HG03159 (cell line): ENCODE data around the gene MYH11.

ENCODE experiments used
- ATAC-seq: cut with Tn5 transposase; IDR thresholded peaks from one replicate; pipeline ENCODE4 v1.9.1; 2021; ENCODE audit warnings: mild to moderate bottlenecking, moderate library complexity; ENCODE audit not compliant: unreplicated experiment

The MYH11 gene

DNA sequence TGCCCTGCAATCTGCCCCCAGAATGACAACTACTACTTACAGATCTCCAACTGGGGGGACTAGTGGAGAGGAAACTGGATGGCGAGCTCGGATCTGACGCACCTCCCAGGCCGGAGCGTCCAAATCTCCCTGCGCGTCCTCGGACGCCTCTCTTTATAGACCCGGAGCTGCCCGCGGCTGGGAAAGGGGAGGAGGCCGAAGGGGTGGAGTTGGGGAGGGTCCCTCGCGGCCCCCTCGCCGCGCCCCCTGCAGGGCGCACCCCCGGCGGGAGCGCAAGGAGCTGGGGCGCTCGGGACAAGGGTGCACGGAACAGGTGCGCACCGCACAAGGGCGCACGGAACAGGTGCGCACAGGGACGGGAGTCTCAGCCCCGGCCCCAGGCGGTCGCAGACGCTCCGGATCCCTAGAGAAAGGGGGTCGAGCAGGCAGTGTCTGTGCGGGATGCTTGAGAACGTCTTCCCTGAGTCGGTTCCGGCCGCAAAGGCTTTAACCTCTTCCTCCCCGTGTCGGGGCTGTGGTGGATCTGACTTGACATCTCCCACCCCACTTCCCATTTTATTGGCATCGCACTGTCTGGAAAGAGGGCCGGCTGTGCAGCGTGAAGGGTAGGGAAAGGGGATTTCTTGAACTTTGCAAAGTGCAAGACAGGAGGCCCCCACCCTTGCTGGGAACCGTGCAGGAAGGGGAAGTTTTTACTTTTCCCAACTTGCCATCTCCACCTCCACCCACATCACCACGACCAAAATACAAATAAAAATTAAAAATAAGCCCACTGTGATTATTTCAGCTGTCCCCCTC is at the start of gene MYH11:
TSS of gene MYH11 (minus strand) at position 128 of the 798 bp plus-strand sequence. CDS start 18,776 bp downstream, outside the sequence.
- ATAC-seq, result no peak

- ATAC-seq, result no peak
Observed at GRCh38 chr16:15906439-15906838, 49.6 kb upstream of the MYH11 start.

GRCh38 chr16:15903960-15904359 is 47.1 kb upstream of the MYH11 start:
- no peak for ATAC-seq

- no peak for ATAC-seq
Observed at GRCh38 chr16:15900901-15901500, 44.2 kb upstream of the MYH11 start.

DNA sequence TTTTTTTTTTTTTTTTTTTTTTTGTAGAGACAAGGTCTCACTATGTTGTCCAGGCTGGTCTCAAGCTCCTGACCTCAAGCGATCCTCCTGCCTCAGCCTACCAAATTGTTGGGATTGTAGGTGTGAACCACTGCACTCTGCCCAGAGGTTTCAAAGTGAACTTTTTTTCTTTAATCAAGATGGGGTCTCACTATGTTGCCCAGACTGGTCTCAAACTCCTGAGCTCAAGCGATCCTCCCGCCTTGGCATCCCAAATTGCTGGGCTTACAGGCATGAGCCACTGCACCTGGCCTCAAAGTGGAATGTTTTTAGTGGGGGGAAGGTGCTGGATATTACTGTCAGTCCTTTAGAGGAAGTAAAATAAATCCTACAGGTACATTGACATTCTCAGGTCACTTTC is 43.5 kb upstream of the MYH11 start:
- no peak for ATAC-seq

DNA sequence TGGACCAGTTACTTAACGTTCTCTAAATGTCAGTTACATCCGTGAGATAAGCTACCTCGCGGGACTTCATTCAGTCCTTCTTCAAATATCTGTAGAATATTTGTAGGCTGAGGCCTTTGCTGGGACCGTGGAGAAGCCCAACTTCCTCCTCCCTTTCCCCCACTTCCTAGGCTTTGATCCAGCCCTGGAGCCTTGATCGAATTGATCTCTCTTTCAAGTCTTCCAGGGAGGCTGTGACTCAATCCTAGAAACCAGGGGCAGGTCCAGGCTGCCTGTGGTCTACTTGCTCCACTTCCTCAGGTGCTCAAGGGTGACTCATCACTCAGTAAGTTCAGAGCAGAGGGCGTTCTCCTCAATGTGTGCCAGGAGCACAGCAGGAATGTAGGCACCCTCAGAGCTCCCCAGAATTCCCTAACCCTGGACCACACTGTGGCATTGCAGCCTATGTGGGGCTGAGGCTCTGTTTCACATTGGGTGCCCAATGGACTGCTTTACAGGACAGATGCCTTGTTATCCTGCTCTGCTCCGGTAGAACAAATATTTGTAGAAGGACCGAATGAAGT is 42.8 kb upstream of the MYH11 start:
- no peak for ATAC-seq

- no peak for ATAC-seq
Observed at GRCh38 chr16:15898654-15899053, 41.8 kb upstream of the MYH11 start.

DNA sequence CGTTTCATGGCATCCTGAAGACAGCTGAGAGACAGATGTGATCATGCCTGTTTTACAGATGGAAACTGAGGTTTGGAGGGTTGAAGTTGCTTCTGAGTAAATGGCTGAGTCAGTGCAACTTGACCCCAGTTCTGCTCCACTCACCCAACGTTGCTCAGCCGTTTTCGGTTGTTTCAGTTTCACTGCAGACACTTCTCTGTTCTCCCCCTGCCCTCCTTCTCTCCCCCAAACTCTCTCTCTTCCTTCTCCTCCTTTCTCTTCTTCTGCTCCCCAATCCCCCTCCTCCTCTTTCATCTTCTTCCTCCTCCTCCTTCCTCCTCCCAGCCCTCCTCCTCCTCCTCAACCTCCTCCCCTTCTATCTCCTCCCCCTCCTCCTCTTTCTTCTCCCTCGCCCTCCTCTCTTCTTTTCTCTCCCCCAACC is 41.0 kb upstream of the MYH11 start:
- peak; percentile 65 for ATAC-seq

DNA sequence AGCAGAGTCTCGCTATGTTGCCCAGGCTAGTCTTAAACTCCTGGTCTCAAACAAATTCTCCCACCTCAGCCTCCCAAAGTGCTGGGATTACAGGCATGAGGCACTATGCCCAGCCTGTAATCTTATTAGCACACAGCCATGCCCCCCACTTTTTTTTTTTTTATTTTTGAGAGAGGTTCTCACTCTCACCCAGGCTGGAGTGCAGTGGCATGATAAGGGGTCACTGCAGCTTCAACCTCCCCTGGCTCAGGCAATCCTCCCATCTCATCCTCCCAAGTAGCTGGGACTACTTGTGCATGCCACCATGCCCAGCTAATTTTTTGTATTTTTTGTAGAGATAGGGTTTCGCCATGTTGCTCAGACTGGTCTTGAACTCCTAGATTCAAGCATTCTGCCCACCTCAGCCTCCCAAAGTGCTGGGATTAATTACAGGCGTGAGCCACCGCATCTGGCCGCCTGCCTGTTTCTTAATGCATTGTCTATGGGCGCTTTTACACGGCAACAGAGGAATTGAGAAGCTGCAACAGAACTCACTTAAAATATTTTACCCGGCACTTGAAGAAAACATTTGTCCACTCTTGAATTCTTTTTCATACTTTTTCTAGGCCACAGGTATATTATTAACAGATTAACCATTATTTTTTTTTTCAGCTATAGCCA is 40.4 kb upstream of the MYH11 start:
- no peak for ATAC-seq

GRCh38 chr16:15894571-15895374 is 37.9 kb upstream of the MYH11 start:
- no peak for ATAC-seq

DNA sequence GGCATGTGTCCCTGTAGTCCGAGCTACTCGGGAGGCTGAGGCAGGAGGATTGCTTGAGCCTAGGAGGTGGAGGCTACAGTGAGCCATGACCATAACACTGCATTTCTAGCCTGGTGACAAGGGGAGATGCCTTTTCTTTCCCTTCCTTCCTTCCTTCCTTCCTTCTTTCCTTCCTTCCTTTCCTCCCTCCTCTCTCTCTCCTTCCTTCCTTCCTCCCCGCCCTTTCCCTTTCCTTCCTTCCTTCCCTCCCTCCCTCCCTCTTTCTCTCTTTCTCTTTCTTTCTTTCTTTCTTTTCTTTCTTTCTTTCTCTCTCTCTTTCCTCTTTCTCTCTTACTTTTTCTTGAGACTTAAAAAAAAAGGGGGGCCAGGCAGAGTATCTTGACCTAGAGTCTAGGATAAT is 34.7 kb upstream of the MYH11 start:
- no peak for ATAC-seq

- peak; percentile 99 for ATAC-seq
Observed at GRCh38 chr16:15888072-15888976, 31.5 kb upstream of the MYH11 start, which contains the start of gene CEP20. TSS of gene CEP20 (minus strand) at chr16:15888603. CDS start at chr16:15888585, 18 bp downstream.

- no peak for ATAC-seq
Observed at GRCh38 chr16:15887283-15887682, 30.5 kb upstream of the MYH11 start.

- ATAC-seq, result no peak
Observed at GRCh38 chr16:15886078-15886477, 29.2 kb upstream of the MYH11 start.

GRCh38 chr16:15885560-15886001 is 28.8 kb upstream of the MYH11 start:
- ATAC-seq, result no peak

- ATAC-seq, result no peak
Observed at GRCh38 chr16:15882563-15882962, 25.7 kb upstream of the MYH11 start.

GRCh38 chr16:15881794-15882379 is 25.1 kb upstream of the MYH11 start:
- ATAC-seq, result no peak

GRCh38 chr16:15880434-15881308 is 23.8 kb upstream of the MYH11 start:
- ATAC-seq, result no peak
